Transverse colon (tissue), 4 donors: ENCODE data around the gene ANKS4B.

Experiments used
- CTCF ChIP-seq, 5 experiments: fragments of 200-600 bp in 3 of 5; fragments of 450-650 bp in 2 of 5; sonication (generic) in 3 of 5; IDR thresholded peaks; 1 replicate in 2 of 5; 2 replicates in 3 of 5; pipeline ENCODE4 v1.5.1; 2016 to 2017; ENCODE audit warnings: antibody characterized with exemption in 5 of 5, inconsistent platforms in 3 of 5, mild to moderate bottlenecking in 2 of 5, moderate library complexity in 1 of 5
- EP300 ChIP-seq: sonication (generic); formaldehyde crosslinking; IDR thresholded peaks from one replicate; pipeline ENCODE4 v1.6.1; 2017; ENCODE audit warnings: antibody characterized with exemption, low read depth
- POLR2A ChIP-seq: fragments of 450-650 bp; IDR thresholded peaks from one replicate; pipeline ENCODE4 v1.6.1; 2016; ENCODE audit warnings: antibody characterized with exemption, mild to moderate bottlenecking, moderate library complexity
- POLR2AphosphoS5 ChIP-seq, 3 donors: sonication (generic); formaldehyde crosslinking; IDR thresholded peaks; one replicate each; pipeline ENCODE4 v1.6.1; 2016; ENCODE audit warnings: antibody characterized with exemption in 3 of 3

GRCh38 chr16:21194771-21195301 lies 38.7 kb upstream of the ANKS4B start:
- TF ChIP-seq POLR2A, result no peak
- no peak for TF ChIP-seq CTCF (IDR thresholded peaks at IDR 0.05)
- no peak for TF ChIP-seq EP300
- TF ChIP-seq POLR2AphosphoS5 (IDR thresholded peaks at IDR 0.05), result no peak
